HepG2 (cell line): ENCODE data around the gene OR10J5. TPM values are rescaled to one million over a fixed set of nuclear protein-coding genes. Genes with fewer than 3 reads are reported as not detected.

Source experiments
- ATAC-seq: fragments of 200-7000 bp; cut with Tn5 transposase; 3 replicates; pipeline ENCODE4 v1.9.1; 2020; ENCODE audit warnings: mild to moderate bottlenecking, moderate library complexity
- BruUV-seq: library from RNA; stranded (reverse); fragments of 400-500 nt; replicated peaks from 2 replicates; lab custom pipeline; 2021; lab: Mats Ljungman, UMichigan
- CTCF ChIA-PET: fragments of 300-600 bp; formaldehyde crosslinking; extraction: SDS; loops from one replicate; lab custom pipeline; 2021; ENCODE audit warnings: low total read pairs, inconsistent platforms, low intra/inter-chr PET ratio; lab: Yijun Ruan, JAX
- POLR2A ChIA-PET: fragments of 350-600 bp; sonication (Branson Sonifier 250); formaldehyde crosslinking; loops from one replicate; lab custom pipeline; 2020; ENCODE audit warnings: antibody characterized with exemption, inconsistent platforms; lab: Yijun Ruan, JAX
- DNase-seq: peaks from one replicate; pipeline ENCODE4 v3.0.0-alpha.2; 2015; ENCODE audit warnings: low spot score
- FAIRE-seq: peaks from 3 replicates; lab custom pipeline; 2011; peaks lifted over from hg19 to GRCh38; lab: Jason Lieb, UNC
- H2AFZ ChIP-seq: one replicate; pipeline ENCODE4 v1.6.1; 2011; ENCODE audit warnings: low read length, inconsistent platforms
- H3K27ac ChIP-seq: fragments of 300-600 bp; 3 replicates; pipeline ENCODE4 v1.8.0; 2011; ENCODE audit warnings: mixed run types, mild to moderate bottlenecking, mixed read lengths, low read length, inconsistent platforms; ENCODE audit not compliant: insufficient read depth; ENCODE audit errors: extremely low read length
- H3K27me3 ChIP-seq, 2 experiments: fragments of 200-600 bp in 1 of 2; 2 replicates in 1 of 2; 3 replicates in 1 of 2; pipeline versions ENCODE4 v1.6.0 to v1.8.0; 2011; ENCODE audit warnings: low read length in 2 of 2, mild to moderate bottlenecking in 2 of 2, moderate library complexity in 2 of 2, inconsistent platforms in 1 of 2; ENCODE audit not compliant: insufficient read depth in 2 of 2, control insufficient read depth in 1 of 2
- H3K36me3 ChIP-seq, 2 experiments: fragments of 200-600 bp in 1 of 2; replicated peaks in 1 of 2; 2 replicates in 1 of 2; 3 replicates in 1 of 2; pipeline versions ENCODE4 v1.5.1 to v1.8.0; 2011; ENCODE audit warnings: low read length in 2 of 2, inconsistent platforms in 1 of 2; ENCODE audit not compliant: insufficient read depth in 2 of 2, control insufficient read depth in 1 of 2
- H3K4me1 ChIP-seq: 2 replicates; pipeline ENCODE4 v1.5.1; 2012; ENCODE audit warnings: low read length, inconsistent platforms; ENCODE audit not compliant: insufficient read depth
- H3K4me2 ChIP-seq: 2 replicates; pipeline ENCODE4 v1.6.0; 2011; ENCODE audit warnings: low read depth, low read length, inconsistent platforms
- H3K4me3 ChIP-seq, 3 experiments: fragments of 200-600 bp in 1 of 3; sonication (generic), shearing (Covaris generic) in 1 of 3; replicated peaks in 1 of 3; 2 replicates each; pipeline ENCODE4 v1.5.1; 2011 to 2016; ENCODE audit warnings: low read length in 3 of 3, inconsistent platforms in 2 of 3, low read depth in 2 of 3, mild to moderate bottlenecking in 2 of 3, control low read depth in 1 of 3, mixed read lengths in 1 of 3; ENCODE audit not compliant: insufficient read depth in 1 of 3
- H3K79me2 ChIP-seq: one replicate; pipeline ENCODE4 v1.6.1; 2011; ENCODE audit warnings: low read length, inconsistent platforms; ENCODE audit not compliant: insufficient read depth
- H3K9ac ChIP-seq: 2 replicates; pipeline ENCODE4 v1.6.0; 2011; ENCODE audit warnings: mild to moderate bottlenecking, low read depth, low read length, inconsistent platforms; ENCODE audit not compliant: insufficient read depth
- H3K9me3 ChIP-seq: 2 replicates; pipeline ENCODE4 v1.5.1; 2012; ENCODE audit warnings: mild to moderate bottlenecking, low read length
- H4K20me1 ChIP-seq: 2 replicates; pipeline ENCODE4 v1.6.0; 2011; ENCODE audit warnings: inconsistent platforms, mild to moderate bottlenecking, low read length, moderate library complexity; ENCODE audit not compliant: insufficient read depth
- CREM ChIP-seq, 2 experiments: sonication (generic) in 1 of 2; formaldehyde crosslinking in 1 of 2; IDR thresholded peaks; 2 replicates each; pipeline versions ENCODE4 v1.4.0 to v1.6.1; 2016 to 2020; ENCODE audit warnings: antibody characterized with exemption in 1 of 2, mild to moderate bottlenecking in 1 of 2, missing genetic modification reagents in 1 of 2
- GATAD2A ChIP-seq: IDR thresholded peaks from 2 replicates; pipeline ENCODE4 v1.6.1; 2016
- KLF13 ChIP-seq: sonication (generic); formaldehyde crosslinking; IDR thresholded peaks from 2 replicates; pipeline ENCODE4 v1.4.0; 2020; ENCODE audit warnings: mild to moderate bottlenecking, missing genetic modification reagents
- PCBP1 ChIP-seq: fragments of 200-400 bp; formaldehyde crosslinking; IDR thresholded peaks from 2 replicates; pipeline ENCODE4 v1.6.1; 2017; ENCODE audit warnings: mild to moderate bottlenecking, low read depth, low read length, borderline replicate concordance
- RBM22 ChIP-seq: fragments of 200-400 bp; formaldehyde crosslinking; optimal IDR thresholded peaks from 2 replicates; pipeline ENCODE3; 2017; ENCODE audit warnings: mild to moderate bottlenecking, low read length, moderate library complexity
- RXRA ChIP-seq: sonication (generic); formaldehyde crosslinking; IDR thresholded peaks from 2 replicates; pipeline ENCODE4 v1.5.1; 2020; ENCODE audit warnings: missing genetic modification reagents
- ZNF234 ChIP-seq: sonication (generic); formaldehyde crosslinking; conservative IDR thresholded peaks from 2 replicates; pipeline ENCODE4 v1.5.1; 2020; ENCODE audit warnings: mild to moderate bottlenecking, missing genetic modification reagents
- in situ Hi-C: cut with HindIII; loops from 2 replicates; pipeline ENCODE4 v1.10.0; 2017; ENCODE audit warnings: low pct_unique_long_range_greater_than_20kb; ENCODE audit not compliant: extremely low pct_ligation_motif_present
- intact Hi-C: fragments of 100-400 bp; cut with micrococcal nuclease; formaldehyde crosslinking; loops from one replicate; pipeline ENCODE4 v1.10.0; 2022; ENCODE audit not compliant: unreplicated experiment
- polyA plus RNA-seq, 8 experiments: library from polyadenylated mRNA; depleted of rRNA in 3 of 8; stranded (reverse) in 7 of 8; unstranded in 1 of 8; fragments of >200 nt; fragmentation: Illumina TruSeq in 4 of 8; extraction: Trizol in 4 of 8; gene quantifications; 2 replicates each; pipeline versions ENCODE4 v1.2.1 to v1.2.3, GENCODE V29; 2011 to 2016; ENCODE audit warnings: low read depth in 4 of 8, missing spikeins in 1 of 8, mixed read lengths in 1 of 8; ENCODE audit not compliant: insufficient read depth in 1 of 8
- total RNA-seq, 5 experiments: library from RNA; depleted of rRNA; stranded (reverse); fragments of >200 nt; fragmentation: Illumina TruSeq; extraction: Trizol; gene quantifications; 2 replicates each; pipeline ENCODE4 v1.2.3, GENCODE V29; 2016; ENCODE audit warnings: low read depth in 1 of 5
- TF ChIP-seq, protein P1 (sequence below): sonication (generic); formaldehyde crosslinking; IDR thresholded peaks from 2 replicates; pipeline ENCODE4 v1.4.0; 2020; ENCODE audit warnings: low read depth, missing genetic modification reagents
- TF ChIP-seq, protein P2 (sequence below): sonication (generic); formaldehyde crosslinking; IDR thresholded peaks from 2 replicates; pipeline ENCODE4 v1.8.1; 2022; ENCODE audit warnings: low read depth, mild to moderate bottlenecking, missing genetic modification reagents
- TF ChIP-seq, protein P3 (sequence below): sonication (generic); formaldehyde crosslinking; IDR thresholded peaks from 2 replicates; pipeline ENCODE4 v1.4.0; 2020; ENCODE audit warnings: missing genetic modification reagents, borderline replicate concordance
- TF ChIP-seq, protein P4 (sequence below): sonication (generic); formaldehyde crosslinking; IDR thresholded peaks from 2 replicates; pipeline ENCODE4 v1.5.1; 2020; ENCODE audit warnings: mild to moderate bottlenecking, missing genetic modification reagents, borderline replicate concordance
- TF ChIP-seq, protein P5 (sequence below): sonication (generic); formaldehyde crosslinking; IDR thresholded peaks from 2 replicates; pipeline ENCODE4 v1.9.0; 2021; ENCODE audit warnings: missing genetic modification reagents, mild to moderate bottlenecking, borderline replicate concordance

OR10J5 gene
- total and polyA plus RNA-seq, 2 of the 13 experiments (the other 11 are each of a cell fraction or from before 2014, with no cell fraction given), result not detected

DNA sequence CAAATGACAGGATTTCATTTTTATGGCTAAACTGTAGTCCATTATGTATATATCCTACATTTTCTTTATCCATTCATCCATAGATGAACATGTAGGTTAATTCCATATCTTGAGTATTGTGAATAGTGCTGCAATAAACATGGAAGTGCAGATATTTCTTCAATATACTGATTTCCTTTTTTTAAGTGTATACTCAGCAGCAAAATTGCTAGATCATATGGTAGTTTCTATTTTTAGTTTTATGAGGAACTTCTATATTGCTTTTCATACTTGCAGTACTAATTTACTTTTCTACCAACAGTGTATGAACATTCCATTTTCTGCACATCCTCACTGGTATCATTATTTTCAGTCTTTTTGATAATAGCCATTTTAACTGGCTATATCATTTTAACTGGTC lies 30.1 kb downstream of the OR10J5 start:
- no peak overlapping the region for H3K4me2 ChIP-seq
- POLR2A ChIA-PET, result no interaction called here
- H3K9me3 ChIP-seq, result peaks cover 73% of the 10 kb centered on the region
- H3K36me3 ChIP-seq, result no peaks in the 10 kb centered on the region
- H4K20me1 ChIP-seq, result no peaks in the 10 kb centered on the region
- H3K9ac ChIP-seq, result no peak overlapping the region
- in situ Hi-C loops (no loop called here), intact Hi-C loops (no loop called here)
- H2AFZ ChIP-seq, result no peak overlapping the region
- no peak overlapping the region for H3K27ac ChIP-seq
- no peaks in the 10 kb centered on the region for H3K79me2 ChIP-seq
- no peak for FAIRE-seq
- no TSS peak for BruUV-seq
- H3K4me1 ChIP-seq, result no peaks in the 10 kb centered on the region
- no peak for DNase-seq
- no peaks in the 10 kb centered on the region for H3K27me3 ChIP-seq
- ATAC-seq, result no peak
- CTCF ChIA-PET, result no interaction called here
- H3K4me3 ChIP-seq, result no peak overlapping the region
- TF ChIP-seq KLF13 (CRISPR knock-in tag) (no peak), ZNF234 (no peak), RBM22 (no peak), PCBP1 (no peak), RXRA (no peak), CREM (IDR thresholded peaks at IDR 0.05) (no peak), CREM (CRISPR knock-in tag; IDR thresholded peaks at IDR 0.05) (no peak), GATAD2A (no peak)
- TF ChIP-seq, protein P1, sequence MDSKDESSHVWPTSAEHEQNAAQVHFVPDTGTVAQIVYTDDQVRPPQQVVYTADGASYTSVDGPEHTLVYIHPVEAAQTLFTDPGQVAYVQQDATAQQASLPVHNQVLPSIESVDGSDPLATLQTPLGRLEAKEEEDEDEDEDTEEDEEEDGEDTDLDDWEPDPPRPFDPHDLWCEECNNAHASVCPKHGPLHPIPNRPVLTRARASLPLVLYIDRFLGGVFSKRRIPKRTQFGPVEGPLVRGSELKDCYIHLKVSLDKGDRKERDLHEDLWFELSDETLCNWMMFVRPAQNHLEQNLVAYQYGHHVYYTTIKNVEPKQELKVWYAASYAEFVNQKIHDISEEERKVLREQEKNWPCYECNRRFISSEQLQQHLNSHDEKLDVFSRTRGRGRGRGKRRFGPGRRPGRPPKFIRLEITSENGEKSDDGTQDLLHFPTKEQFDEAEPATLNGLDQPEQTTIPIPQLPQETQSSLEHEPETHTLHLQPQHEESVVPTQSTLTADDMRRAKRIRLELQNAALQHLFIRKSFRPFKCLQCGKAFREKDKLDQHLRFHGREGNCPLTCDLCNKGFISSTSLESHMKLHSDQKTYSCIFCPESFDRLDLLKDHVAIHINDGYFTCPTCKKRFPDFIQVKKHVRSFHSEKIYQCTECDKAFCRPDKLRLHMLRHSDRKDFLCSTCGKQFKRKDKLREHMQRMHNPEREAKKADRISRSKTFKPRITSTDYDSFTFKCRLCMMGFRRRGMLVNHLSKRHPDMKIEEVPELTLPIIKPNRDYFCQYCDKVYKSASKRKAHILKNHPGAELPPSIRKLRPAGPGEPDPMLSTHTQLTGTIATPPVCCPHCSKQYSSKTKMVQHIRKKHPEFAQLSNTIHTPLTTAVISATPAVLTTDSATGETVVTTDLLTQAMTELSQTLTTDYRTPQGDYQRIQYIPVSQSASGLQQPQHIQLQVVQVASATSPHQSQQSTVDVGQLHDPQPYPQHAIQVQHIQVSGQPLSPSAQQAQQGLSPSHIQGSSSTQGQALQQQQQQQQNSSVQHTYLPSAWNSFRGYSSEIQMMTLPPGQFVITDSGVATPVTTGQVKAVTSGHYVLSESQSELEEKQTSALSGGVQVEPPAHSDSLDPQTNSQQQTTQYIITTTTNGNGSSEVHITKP, result no peak
- TF ChIP-seq, protein P2, sequence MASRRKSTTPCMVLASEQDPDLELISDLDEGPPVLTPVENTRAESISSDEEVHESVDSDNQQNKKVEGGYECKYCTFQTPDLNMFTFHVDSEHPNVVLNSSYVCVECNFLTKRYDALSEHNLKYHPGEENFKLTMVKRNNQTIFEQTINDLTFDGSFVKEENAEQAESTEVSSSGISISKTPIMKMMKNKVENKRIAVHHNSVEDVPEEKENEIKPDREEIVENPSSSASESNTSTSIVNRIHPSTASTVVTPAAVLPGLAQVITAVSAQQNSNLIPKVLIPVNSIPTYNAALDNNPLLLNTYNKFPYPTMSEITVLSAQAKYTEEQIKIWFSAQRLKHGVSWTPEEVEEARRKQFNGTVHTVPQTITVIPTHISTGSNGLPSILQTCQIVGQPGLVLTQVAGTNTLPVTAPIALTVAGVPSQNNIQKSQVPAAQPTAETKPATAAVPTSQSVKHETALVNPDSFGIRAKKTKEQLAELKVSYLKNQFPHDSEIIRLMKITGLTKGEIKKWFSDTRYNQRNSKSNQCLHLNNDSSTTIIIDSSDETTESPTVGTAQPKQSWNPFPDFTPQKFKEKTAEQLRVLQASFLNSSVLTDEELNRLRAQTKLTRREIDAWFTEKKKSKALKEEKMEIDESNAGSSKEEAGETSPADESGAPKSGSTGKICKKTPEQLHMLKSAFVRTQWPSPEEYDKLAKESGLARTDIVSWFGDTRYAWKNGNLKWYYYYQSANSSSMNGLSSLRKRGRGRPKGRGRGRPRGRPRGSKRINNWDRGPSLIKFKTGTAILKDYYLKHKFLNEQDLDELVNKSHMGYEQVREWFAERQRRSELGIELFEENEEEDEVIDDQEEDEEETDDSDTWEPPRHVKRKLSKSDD (CRISPR knock-in tag), result no peak
- TF ChIP-seq, protein P3, sequence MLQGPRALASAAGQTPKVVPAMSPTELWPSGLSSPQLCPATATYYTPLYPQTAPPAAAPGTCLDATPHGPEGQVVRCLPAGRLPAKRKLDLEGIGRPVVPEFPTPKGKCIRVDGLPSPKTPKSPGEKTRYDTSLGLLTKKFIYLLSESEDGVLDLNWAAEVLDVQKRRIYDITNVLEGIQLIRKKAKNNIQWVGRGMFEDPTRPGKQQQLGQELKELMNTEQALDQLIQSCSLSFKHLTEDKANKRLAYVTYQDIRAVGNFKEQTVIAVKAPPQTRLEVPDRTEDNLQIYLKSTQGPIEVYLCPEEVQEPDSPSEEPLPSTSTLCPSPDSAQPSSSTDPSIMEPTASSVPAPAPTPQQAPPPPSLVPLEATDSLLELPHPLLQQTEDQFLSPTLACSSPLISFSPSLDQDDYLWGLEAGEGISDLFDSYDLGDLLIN (CRISPR knock-in tag), result no peak
- TF ChIP-seq, protein P4, sequence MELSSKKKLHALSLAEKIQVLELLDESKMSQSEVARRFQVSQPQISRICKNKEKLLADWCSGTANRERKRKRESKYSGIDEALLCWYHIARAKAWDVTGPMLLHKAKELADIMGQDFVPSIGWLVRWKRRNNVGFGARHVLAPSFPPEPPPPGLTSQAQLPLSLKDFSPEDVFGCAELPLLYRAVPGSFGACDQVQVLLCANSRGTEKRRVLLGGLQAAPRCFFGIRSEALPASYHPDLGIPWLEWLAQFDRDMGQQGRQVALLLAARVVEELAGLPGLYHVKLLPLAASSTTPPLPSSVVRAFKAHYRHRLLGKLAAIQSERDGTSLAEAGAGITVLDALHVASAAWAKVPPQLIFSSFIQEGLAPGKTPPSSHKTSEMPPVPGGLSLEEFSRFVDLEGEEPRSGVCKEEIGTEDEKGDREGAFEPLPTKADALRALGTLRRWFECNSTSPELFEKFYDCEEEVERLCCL, result no peak
- TF ChIP-seq, protein P5, sequence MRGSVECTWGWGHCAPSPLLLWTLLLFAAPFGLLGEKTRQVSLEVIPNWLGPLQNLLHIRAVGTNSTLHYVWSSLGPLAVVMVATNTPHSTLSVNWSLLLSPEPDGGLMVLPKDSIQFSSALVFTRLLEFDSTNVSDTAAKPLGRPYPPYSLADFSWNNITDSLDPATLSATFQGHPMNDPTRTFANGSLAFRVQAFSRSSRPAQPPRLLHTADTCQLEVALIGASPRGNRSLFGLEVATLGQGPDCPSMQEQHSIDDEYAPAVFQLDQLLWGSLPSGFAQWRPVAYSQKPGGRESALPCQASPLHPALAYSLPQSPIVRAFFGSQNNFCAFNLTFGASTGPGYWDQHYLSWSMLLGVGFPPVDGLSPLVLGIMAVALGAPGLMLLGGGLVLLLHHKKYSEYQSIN, result no peak
